GM18868 (cell line): ENCODE results near the gene SUGP2.

Experiments
- ATAC-seq: cut with Tn5 transposase; IDR thresholded peaks from one replicate; pipeline ENCODE4 v1.9.1; 2021; ENCODE audit warnings: mild to moderate bottlenecking, moderate library complexity; ENCODE audit not compliant: unreplicated experiment

SUGP2 gene

GRCh38 chr19:19059837-19060611 lies 26.7 kb upstream of the SUGP2 start:
- no peak for ATAC-seq

- no peak for ATAC-seq
These were observed 25.9 kb upstream of the SUGP2 start for GRCh38 chr19:19059018-19059836.

DNA sequence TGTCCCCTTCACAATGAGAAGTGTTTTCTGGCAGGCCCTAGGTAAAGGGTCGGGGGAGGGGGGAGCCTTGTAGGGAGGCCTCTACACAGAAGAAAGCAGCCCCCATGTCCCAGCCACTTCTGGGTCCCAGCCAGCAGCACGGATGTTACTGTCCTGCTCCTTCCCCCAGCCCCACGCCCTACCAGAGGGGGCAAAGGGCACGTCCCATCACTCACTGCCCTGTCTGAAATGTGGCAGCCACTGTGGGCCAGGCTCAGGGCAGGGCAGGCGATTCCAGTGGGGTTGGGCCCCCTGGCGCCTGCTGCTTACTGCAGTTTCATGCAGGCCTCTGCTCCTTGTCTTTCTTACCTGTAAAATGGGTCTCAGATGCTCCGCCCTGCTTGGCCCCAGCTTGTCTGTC lies 24.4 kb upstream of the SUGP2 start:
- no peak for ATAC-seq

DNA sequence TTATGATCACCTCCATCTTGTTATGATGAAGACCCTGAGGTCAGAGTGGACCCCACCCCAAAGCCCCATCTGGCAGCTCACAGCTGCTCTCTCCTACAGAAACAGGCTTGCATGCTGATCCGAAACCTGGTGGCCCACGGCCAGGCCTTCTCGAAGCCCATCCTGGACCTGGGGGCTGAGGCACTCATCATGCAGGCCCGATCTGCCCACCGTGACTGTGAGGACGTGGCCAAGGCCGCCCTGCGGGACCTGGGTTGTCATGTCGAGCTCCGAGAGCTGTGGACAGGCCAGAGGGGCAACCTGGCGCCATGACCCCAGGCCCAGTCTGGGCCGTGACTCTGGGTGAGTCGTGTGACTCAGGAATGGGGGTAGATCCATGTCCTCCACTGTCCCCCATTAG lies 24.0 kb upstream of the SUGP2 start:
- ATAC-seq, result no peak

GRCh38 chr19:19056636-19057275 lies 23.4 kb upstream of the SUGP2 start:
- ATAC-seq, result no peak

GRCh38 chr19:19055701-19056100 lies 22.4 kb upstream of the SUGP2 start:
- ATAC-seq, result no peak

DNA sequence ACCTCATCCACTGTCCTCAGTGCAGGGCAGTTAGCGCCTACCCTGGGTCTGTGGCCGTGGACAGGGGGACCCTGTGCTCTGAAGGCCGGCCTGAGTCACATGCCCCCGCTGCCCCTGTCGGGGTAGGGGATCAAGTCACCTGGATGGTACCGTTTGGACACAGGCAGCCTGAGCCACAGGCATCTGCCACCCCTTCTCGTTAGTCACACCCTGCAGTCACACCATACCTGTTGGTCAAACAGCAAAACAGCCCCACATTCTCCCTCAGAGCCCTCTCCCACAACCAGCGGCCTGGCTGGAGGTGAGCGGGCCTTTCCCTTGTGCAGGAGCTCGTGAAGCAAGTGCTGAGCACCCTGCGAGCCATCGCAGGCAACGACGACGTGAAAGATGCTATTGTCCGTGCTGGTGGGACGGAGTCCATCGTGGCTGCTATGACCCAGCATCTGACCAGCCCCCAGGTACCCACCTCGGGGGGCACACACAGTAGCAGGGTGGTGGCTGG lies 21.7 kb upstream of the SUGP2 start:
- no peak for ATAC-seq

- no peak for ATAC-seq
These were observed 21.1 kb upstream of the SUGP2 start for GRCh38 chr19:19054315-19054938.

GRCh38 chr19:19053508-19054314 lies 20.4 kb upstream of the SUGP2 start:
- ATAC-seq, result no peak

- no peak for ATAC-seq
These were observed 19.6 kb upstream of the SUGP2 start for GRCh38 chr19:19052921-19053320.

DNA sequence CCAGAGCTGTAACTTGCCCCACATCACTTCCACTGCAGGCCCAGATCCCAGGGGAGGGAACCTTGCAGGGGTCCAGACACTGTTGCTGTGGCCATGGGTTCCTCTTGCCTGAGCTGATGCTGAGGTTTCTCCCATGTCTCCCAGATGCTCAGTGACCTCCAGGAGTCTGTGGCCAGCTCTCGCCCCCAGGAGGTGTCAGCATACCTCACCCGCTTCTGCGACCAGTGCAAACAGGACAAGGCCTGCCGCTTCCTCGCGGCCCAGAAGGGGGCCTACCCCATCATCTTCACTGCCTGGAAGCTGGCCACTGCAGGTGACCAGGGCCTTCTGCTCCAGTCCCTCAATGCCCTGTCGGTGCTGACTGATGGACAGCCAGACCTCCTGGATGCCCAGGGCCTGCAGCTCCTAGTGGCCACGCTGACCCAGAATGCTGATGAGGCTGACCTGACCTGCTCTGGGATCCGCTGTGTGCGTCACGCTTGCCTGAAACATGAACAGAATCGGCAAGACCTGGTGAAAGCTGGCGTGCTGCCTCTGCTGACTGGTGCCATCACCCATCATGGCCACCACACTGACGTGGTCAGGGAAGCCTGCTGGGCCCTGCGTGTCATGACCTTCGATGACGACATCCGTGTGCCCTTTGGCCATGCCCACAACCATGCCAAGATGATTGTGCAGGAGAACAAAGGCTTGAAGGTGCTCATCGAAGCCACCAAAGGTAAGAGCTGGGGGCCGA lies 18.3 kb upstream of the SUGP2 start:
- no peak for ATAC-seq

DNA sequence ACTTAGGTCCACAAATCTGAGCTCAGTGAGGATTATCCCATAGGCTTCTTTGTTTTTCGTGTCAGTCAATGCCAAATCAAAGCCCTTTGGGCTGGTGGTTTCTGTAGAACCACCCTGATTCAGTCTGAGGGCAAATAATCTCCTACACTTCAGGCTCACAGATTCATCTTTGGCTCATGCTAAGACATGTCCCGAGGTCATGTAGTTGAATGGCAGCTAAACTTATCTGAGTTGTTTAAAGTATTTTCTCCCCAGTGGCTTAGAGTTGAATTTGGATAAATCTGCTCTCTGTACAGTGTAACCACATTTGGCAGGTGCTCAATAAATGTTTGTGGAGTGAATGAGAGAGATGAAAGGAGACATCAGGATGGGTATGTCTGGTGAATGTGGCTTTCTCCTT lies 17.4 kb upstream of the SUGP2 start:
- ATAC-seq, result no peak

- ATAC-seq, result no peak
These were observed 16.8 kb upstream of the SUGP2 start for GRCh38 chr19:19050104-19050503.

- no peak for ATAC-seq
These were observed 16.1 kb upstream of the SUGP2 start for GRCh38 chr19:19049406-19049805.

GRCh38 chr19:19043881-19044280 lies 10.6 kb upstream of the SUGP2 start:
- ATAC-seq, result no peak

DNA sequence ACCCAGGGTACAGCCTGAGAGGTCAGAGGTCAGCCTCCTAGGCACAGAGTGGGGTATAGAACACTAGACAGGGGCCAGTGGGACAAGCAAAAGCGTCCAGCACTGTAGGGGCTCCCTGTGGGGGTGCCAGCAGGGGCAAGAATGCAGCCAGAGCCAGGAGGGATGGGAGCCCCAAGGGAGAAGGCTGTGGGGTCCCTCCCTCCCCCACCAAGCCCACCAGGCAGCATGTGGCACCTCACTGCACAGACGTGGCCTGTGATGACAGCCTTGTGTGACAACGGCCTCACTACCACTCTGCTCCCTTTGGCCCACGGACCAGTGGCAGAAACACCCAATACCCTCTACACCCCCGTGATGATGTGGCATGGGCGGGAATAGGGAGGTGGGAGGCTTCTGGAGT lies 10.2 kb upstream of the SUGP2 start:
- ATAC-seq, result no peak

DNA sequence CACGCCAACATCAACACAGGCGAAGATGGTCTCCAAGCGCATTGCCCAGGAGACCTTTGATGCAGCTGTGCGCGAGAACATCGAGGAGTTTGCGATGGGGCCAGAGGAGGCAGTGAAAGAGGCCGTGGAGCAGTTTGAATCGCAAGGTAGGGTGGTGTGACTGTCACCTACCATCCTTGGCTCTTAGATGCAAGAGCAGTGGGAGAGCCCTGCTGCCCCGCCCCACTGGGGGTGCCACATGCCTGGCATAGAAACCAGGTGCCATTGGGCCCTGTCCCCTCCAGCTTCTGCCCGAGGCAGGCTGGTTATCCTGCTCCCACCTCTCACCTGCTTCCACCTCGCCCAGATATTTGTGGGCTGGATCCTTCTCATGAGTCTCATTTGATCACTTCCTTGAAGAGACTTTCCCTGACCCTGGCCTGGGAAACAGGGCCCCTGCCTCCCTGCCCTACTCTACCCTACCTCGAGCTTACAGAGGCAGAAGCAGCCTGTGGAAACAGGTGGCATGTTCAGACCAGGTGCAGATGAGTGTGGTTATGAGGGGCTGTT lies 9.5 kb upstream of the SUGP2 start:
- no peak for ATAC-seq

DNA sequence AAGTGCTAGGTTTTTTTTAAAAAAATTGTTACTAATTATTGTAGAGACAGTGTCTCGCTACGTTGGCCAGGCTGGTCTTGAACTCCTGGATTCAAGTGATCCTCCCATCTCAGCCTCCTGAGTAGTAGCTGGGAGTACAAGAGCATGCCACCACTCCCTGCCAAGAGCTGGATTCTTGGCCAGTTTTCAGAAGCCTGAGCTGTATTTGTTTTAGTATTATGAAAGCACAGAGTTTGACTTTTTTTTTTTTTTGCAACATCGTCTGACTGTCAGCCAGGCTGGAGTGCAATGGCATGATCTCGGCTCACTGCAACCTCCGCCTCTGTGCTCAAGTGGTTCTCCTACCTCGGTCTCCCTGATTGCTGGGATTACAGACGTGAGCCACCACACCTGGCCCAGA lies 7.1 kb upstream of the SUGP2 start:
- no peak for ATAC-seq

DNA sequence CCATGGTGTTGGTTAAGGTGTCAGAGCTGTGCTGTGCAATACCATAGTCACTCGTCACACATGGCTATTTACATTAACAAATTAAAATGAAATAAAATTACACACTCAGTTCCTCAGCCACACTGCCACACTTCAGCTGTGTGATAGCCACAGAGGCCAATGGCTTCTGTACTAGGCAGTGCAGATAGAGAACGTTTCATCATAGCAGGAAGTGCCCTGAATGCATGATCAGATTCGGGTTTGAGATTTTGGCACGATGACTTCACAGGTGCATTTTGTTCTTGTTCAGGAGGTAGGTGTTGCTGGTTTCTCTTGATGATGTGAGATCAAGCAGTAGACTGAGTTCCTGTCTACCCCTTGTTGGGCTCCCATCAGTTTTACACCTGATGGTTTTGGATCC lies 6.6 kb upstream of the SUGP2 start:
- ATAC-seq, result no peak
